Measurements from ENCODE around the gene ATXN8OS. TPM values are rescaled to one million over a fixed set of nuclear protein-coding genes. Genes with fewer than 3 reads are reported as not detected.

The ATXN8OS gene
- total and polyA plus RNA-seq, 2 donors (not counting 1 experiment from before 2014, with no cell fraction given), result not detected

DNA sequence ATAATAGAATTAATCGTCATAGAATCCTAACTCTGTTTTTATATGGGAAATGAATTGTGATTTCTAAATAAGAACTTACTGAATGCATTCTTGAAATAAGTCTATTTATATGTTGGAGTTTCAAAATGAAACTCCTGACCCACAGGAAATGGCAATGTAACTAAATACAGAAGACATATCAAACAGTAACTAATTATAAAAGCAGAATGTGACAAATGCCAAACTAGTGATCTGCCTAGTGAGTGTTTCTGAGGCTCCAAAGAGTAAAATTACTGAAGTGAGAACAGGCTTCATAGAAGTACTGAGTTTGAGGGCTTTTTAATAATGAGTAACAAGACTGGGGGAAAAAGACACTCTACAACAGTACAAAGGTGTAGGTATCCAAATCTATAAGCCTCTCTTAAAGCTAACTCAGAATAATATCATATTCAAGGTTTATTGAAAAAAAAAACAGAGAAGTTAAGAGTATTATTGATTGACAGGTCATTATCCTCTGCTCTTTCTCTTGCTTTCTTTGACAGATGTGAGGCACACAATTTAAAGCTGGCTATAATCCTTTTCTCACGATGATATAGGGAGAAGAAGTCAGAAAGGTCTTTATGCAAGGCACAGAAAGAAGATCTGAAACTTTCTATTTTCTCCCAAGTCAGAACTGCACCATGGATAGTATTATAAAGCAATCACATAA lies 17.4 kb upstream of the ATXN8OS start:
- H3K36me3 ChIP-seq (replicated peaks in 1 of 2; ENCODE audit: control extremely low read depth in 1 of 2, control insufficient read depth in 1 of 2, extremely low read depth in 1 of 2, insufficient read depth in 2 of 2, low read length in 1 of 2), result no peaks in the 10 kb centered on the region
- no peaks in the 10 kb centered on the region for H3K27me3 ChIP-seq (replicated peaks in 1 of 4; ENCODE audit: control extremely low read depth in 1 of 4, control insufficient read depth in 3 of 4, insufficient read depth in 4 of 4, low read length in 3 of 4)
- no peaks in the 10 kb centered on the region for H4K20me1 ChIP-seq (ENCODE audit: control insufficient read depth, insufficient read depth, low read length, poor library complexity, severe bottlenecking)
- DNase-seq, result no peak
- WGBS (ENCODE audit: insufficient coverage), result no CpG with 5 or more reads among the region's 2 CpGs
- no peak overlapping the region for H3K4me2 ChIP-seq (replicated peaks; ENCODE audit: low read depth, low read length, poor library complexity, severe bottlenecking)
- no peak for ATAC-seq (ENCODE audit: low read depth)
- H2AFZ ChIP-seq (ENCODE audit: insufficient read depth, low read depth, low read length, poor library complexity, severe bottlenecking), result no peak overlapping the region
- Mint-ChIP-seq H3K4me3 (no peak overlapping the region), H3K9me3 (ENCODE audit: insufficient read depth) (peaks cover 13% of the 10 kb centered on the region), H3K27ac (no peak overlapping the region), H3K4me1 (no peaks in the 10 kb centered on the region), H3K27me3 (no peaks in the 10 kb centered on the region)
- no peak overlapping the region for H3K9ac ChIP-seq (ENCODE audit: low read length)
- H3K9me3 ChIP-seq (ENCODE audit: control extremely low read depth in 1 of 3, control insufficient read depth in 2 of 3, insufficient read depth in 1 of 3, low read length in 2 of 3), result no peaks in the 10 kb centered on the region
- H3K4me3 ChIP-seq (ENCODE audit: control extremely low read depth in 1 of 5, extremely low read depth in 1 of 5, insufficient read depth in 1 of 5, low read depth in 2 of 5, low read length in 4 of 5), result no peak overlapping the region
- no peak for TF ChIP-seq EZH2 (IDR thresholded peaks at IDR 0.05; ENCODE audit: borderline replicate concordance, insufficient read depth, low read depth, low read length, poor library complexity, severe bottlenecking)
- TF ChIP-seq, protein P1, sequence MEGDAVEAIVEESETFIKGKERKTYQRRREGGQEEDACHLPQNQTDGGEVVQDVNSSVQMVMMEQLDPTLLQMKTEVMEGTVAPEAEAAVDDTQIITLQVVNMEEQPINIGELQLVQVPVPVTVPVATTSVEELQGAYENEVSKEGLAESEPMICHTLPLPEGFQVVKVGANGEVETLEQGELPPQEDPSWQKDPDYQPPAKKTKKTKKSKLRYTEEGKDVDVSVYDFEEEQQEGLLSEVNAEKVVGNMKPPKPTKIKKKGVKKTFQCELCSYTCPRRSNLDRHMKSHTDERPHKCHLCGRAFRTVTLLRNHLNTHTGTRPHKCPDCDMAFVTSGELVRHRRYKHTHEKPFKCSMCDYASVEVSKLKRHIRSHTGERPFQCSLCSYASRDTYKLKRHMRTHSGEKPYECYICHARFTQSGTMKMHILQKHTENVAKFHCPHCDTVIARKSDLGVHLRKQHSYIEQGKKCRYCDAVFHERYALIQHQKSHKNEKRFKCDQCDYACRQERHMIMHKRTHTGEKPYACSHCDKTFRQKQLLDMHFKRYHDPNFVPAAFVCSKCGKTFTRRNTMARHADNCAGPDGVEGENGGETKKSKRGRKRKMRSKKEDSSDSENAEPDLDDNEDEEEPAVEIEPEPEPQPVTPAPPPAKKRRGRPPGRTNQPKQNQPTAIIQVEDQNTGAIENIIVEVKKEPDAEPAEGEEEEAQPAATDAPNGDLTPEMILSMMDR (IDR thresholded peaks at IDR 0.05), result no peak
- H3K27ac ChIP-seq (ENCODE audit: low read length in 2 of 2), result no peak overlapping the region
- CTCF ChIA-PET, result no interaction called here
- no peaks in the 10 kb centered on the region for H3K4me1 ChIP-seq (ENCODE audit: control insufficient read depth in 2 of 2, insufficient read depth in 2 of 2, low read length in 2 of 2)
- POLR2A ChIA-PET, result no interaction called here
- intact Hi-C loops (cut with micrococcal nuclease), result no loop called here
- no peaks in the 10 kb centered on the region for H3K79me2 ChIP-seq (ENCODE audit: control insufficient read depth, insufficient read depth, low read length)

DNA sequence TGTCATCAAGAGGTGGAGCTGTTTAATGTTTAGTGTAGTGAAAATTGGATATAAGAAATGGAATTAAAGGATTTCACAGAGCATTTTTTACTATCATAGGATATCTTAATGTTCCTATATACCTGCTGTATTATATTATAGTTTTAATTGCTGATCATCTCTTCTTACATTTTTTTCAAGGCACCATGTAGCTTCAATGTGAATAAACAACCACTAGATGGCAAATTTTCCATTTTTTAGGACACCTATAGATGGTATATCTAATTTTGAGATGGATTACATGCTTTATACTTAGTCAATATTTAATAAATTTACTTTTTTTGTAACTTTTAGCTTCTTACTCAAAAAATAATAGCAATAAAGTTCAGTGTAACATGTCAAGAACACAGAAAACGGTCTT lies 9.0 kb upstream of the ATXN8OS start:
- intact Hi-C loops (cut with micrococcal nuclease), result no loop called here
- Histone ChIP-seq H3K36me3 (replicated peaks in 1 of 2; ENCODE audit: control extremely low read depth in 1 of 2, control insufficient read depth in 1 of 2, extremely low read depth in 1 of 2, insufficient read depth in 2 of 2, low read length in 1 of 2) (no peaks in the 10 kb centered on the region), H3K4me2 (replicated peaks; ENCODE audit: low read depth, low read length, poor library complexity, severe bottlenecking) (no peak overlapping the region), H3K79me2 (ENCODE audit: control insufficient read depth, insufficient read depth, low read length) (no peaks in the 10 kb centered on the region), H2AFZ (ENCODE audit: insufficient read depth, low read depth, low read length, poor library complexity, severe bottlenecking) (no peak overlapping the region), H3K9me3 (ENCODE audit: control extremely low read depth in 1 of 3, control insufficient read depth in 2 of 3, insufficient read depth in 1 of 3, low read length in 2 of 3) (no peaks in the 10 kb centered on the region), H3K27me3 (replicated peaks in 1 of 4; ENCODE audit: control extremely low read depth in 1 of 4, control insufficient read depth in 3 of 4, insufficient read depth in 4 of 4, low read length in 3 of 4) (no peaks in the 10 kb centered on the region), H3K9ac (ENCODE audit: low read length) (no peak overlapping the region), H4K20me1 (ENCODE audit: control insufficient read depth, insufficient read depth, low read length, poor library complexity, severe bottlenecking) (no peaks in the 10 kb centered on the region), H3K27ac (ENCODE audit: low read length in 2 of 2) (no peak overlapping the region), H3K4me3 (ENCODE audit: control extremely low read depth in 1 of 5, extremely low read depth in 1 of 5, insufficient read depth in 1 of 5, low read depth in 2 of 5, low read length in 4 of 5) (no peak overlapping the region), H3K4me1 (ENCODE audit: control insufficient read depth in 2 of 2, insufficient read depth in 2 of 2, low read length in 2 of 2) (no peaks in the 10 kb centered on the region)
- CTCF ChIA-PET, result no interaction called here
- DNase-seq, result no peak
- Mint-ChIP-seq H3K4me1 (no peaks in the 10 kb centered on the region), H3K9me3 (ENCODE audit: insufficient read depth) (peaks cover 3% of the 10 kb centered on the region), H3K4me3 (no peak overlapping the region), H3K27ac (no peak overlapping the region), H3K27me3 (no peaks in the 10 kb centered on the region)
- no CpG with 5 or more reads among the region's 1 CpG for WGBS (ENCODE audit: insufficient coverage)
- ATAC-seq (ENCODE audit: low read depth), result no peak
- TF ChIP-seq, protein P1 (IDR thresholded peaks at IDR 0.05), result no peak
- TF ChIP-seq EZH2 (IDR thresholded peaks at IDR 0.05; ENCODE audit: borderline replicate concordance, insufficient read depth, low read depth, low read length, poor library complexity, severe bottlenecking), result no peak
- POLR2A ChIA-PET, result no interaction called here

Data from B cell (primary cell).